Adrenal gland (tissue), 5 donors: ENCODE measurements around the gene PRSS50.

Experiments
- CTCF ChIP-seq, 6 experiments: fragments of 450-650 bp in 4 of 6; fragments of 200-600 bp in 2 of 6; sonication (generic) in 1 of 6; IDR thresholded peaks; 1 replicate in 5 of 6; 2 replicates in 1 of 6; pipeline versions ENCODE4 v1.5.1 to v1.8.0; 2016 to 2021; ENCODE audit warnings: antibody characterized with exemption in 6 of 6, mild to moderate bottlenecking in 2 of 6, moderate library complexity in 1 of 6
- POLR2A ChIP-seq, 2 donors: fragments of 450-650 bp; IDR thresholded peaks; one replicate each; pipeline ENCODE4 v1.6.1; 2017; ENCODE audit warnings: antibody characterized with exemption in 2 of 2, mild to moderate bottlenecking in 2 of 2, moderate library complexity in 1 of 2
- donor health status: DM: no; HTN: no; CAD: no.

DNA sequence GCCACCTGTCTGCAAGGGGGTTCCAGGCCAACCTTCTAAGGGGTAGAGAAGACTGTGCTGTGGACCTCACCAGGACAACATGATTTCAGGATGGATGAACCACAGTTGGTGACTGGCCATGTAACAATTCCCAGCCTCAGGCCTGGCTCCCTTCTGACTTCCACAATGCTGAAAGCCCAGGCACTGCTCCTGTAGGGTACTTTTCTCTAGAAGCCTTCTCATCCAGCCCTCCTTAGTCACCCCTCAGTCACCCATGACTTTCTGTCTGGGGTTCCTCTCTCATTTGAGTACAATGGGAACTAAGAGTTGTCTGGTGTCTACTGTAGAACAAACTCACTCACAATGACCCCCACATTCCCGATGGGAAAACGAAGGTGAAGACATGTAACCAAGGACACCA lies 32.8 kb downstream of the PRSS50 start:
- TF ChIP-seq POLR2A (IDR thresholded peaks at IDR 0.05) = no peak
- no peak for TF ChIP-seq CTCF (IDR thresholded peaks at IDR 0.05)
